ENCODE results near the gene ST3GAL3. TPM values are rescaled to one million over a fixed set of nuclear protein-coding genes. Genes with fewer than 3 reads are reported as not detected.

ST3GAL3 gene
- polyA plus RNA-seq, 1 of the 3 experiments (the other 2 are of a cell fraction) = 20.6 TPM

DNA sequence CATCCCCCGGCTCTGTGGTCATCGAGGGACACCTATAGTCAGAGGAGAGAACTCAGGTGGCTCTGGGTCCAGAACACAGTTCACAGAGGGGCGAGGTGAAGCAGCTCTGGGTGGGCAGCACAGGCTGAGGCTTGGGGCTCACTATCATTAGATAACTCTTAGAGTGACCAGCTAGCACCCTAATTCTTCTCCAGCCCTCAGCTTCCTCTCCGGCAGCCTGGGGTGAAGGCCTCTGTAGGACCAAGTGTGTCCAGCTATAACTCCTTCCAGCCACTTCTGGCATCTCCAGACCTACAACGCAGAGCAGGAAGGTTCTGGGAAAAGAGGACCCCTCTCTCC lies 227.6 kb downstream of the ST3GAL3 start:
- Histone ChIP-seq H3K79me2 (ENCODE audit: insufficient read depth) (no peaks in the 10 kb centered on the region), H3K27ac (ENCODE audit: low read depth in 2 of 2, low read length in 1 of 2) (no peak overlapping the region)
- WGBS (ENCODE audit: low lambda C conversion rate) = 45% methylated on average over 4 of the region's 5 CpGs

DNA sequence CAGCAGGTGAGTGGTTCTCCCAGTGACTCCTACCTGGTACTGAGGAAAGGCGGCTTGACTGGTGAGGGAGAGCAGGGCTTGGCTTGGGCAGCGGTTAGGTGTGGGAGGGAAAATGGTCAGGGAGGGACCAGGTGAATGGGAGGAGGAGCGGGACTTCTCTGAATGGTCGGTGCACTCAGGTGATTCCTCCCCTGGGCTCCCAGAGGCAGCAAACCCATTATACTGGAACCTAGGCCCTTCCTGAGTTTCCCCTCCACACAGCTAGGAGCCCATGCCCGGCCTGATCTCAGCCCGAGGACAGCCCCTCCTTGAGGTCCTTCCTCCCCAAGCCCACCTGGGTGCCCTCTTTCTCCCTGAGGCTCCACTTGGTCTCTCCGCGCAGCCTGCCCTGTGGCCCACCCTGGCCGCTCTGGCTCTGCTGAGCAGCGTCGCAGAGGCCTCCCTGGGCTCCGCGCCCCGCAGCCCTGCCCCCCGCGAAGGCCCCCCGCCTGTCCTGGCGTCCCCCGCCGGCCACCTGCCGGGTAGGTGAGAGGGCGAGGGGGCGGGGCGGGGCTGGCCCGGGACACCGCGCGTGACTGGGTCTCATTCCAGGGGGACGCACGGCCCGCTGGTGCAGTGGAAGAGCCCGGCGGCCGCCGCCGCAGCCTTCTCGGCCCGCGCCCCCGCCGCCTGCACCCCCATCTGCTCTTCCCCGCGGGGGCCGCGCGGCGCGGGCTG lies 228.5 kb downstream of the ST3GAL3 start:
- Histone ChIP-seq H3K4me3 (ENCODE audit: low read depth in 2 of 2, low read length in 1 of 2) (peak overlapping the region in 1 of 2 experiments; percentile 37; a peak in 2 of 4 replicates), H3K9me2 (no peaks in the 10 kb centered on the region), H3K36me3 (replicated peaks in 1 of 2; ENCODE audit: control insufficient read depth in 1 of 2, insufficient read depth in 2 of 2, low read length in 1 of 2) (no peaks in the 10 kb centered on the region), H3K4me1 (ENCODE audit: control insufficient read depth in 1 of 2, insufficient read depth in 2 of 2, low read depth in 1 of 2, low read length in 1 of 2) (peaks cover 0 to 10% of the 10 kb centered on the region in 2 experiments; a peak in 2 of 4 replicates), H2AFZ (ENCODE audit: low read depth) (no peak overlapping the region), H3K79me2 (ENCODE audit: insufficient read depth) (no peaks in the 10 kb centered on the region), H3K9me3 (no peaks in the 10 kb centered on the region), H4K20me1 (ENCODE audit: insufficient read depth) (no peaks in the 10 kb centered on the region), H3F3A (replicated peaks; ENCODE audit: insufficient read depth) (no peaks in the 10 kb centered on the region), H3K27me3 (ENCODE audit: insufficient read depth) (no peaks in the 10 kb centered on the region), H3K9ac (no peak overlapping the region), H3K27ac (ENCODE audit: low read depth in 2 of 2, low read length in 1 of 2) (no peak overlapping the region), H3K4me2 (peak overlapping the region; percentile 55; the same call in 1 of the 2 replicates)
- DNase-seq = no peak
- 79% methylated on average over 9 of the region's 48 CpGs for WGBS (ENCODE audit: low lambda C conversion rate)
- ChIA-PET CTCF (interaction anchor here (0.7 to 15.4 kb wide), 40 partner anchors 11 to 709 kb away, joined by 3 to 533 read pairs (median 8); partner anchors contain the start of genes CCDC24, DPH2, IPO13 and KDM4A), POLR2A (interaction anchor here (1.3 to 2.8 kb wide), 3 partner anchors 10 to 172 kb away, joined by 6 to 26 read pairs (median 10); no protein-coding TSS in a partner anchor)
- TF ChIP-seq GABPA (IDR thresholded peaks at IDR 0.05; ENCODE audit: low read depth) (no peak), NRF1 (IDR thresholded peaks at IDR 0.05; ENCODE audit: low read depth, low read length) (no peak), RFX5 (IDR thresholded peaks at IDR 0.05; ENCODE audit: low read length) (no peak), SIN3A (IDR thresholded peaks at IDR 0.05; ENCODE audit: borderline replicate concordance, low read depth, low read length) (no peak), GATA2 (CRISPR knock-in tag; IDR thresholded peaks at IDR 0.05) (no peak), EZH2phosphoT487 (IDR thresholded peaks at IDR 0.05; ENCODE audit: borderline replicate concordance, low read depth) (no peak), JUND (IDR thresholded peaks at IDR 0.05) (no peak), FOXM1 (IDR thresholded peaks at IDR 0.05; ENCODE audit: low read depth) (no peak), ELF1 (IDR thresholded peaks at IDR 0.05) (no peak), EP300 (IDR thresholded peaks at IDR 0.05; ENCODE audit: borderline replicate concordance in 1 of 2, low read depth in 1 of 2, low read length in 1 of 2) (no peak), YY1 (IDR thresholded peaks at IDR 0.05; ENCODE audit: low read depth) (no peak), MEF2A (IDR thresholded peaks at IDR 0.05; ENCODE audit: borderline replicate concordance, low read depth) (no peak)
- TF ChIP-seq, protein P1, sequence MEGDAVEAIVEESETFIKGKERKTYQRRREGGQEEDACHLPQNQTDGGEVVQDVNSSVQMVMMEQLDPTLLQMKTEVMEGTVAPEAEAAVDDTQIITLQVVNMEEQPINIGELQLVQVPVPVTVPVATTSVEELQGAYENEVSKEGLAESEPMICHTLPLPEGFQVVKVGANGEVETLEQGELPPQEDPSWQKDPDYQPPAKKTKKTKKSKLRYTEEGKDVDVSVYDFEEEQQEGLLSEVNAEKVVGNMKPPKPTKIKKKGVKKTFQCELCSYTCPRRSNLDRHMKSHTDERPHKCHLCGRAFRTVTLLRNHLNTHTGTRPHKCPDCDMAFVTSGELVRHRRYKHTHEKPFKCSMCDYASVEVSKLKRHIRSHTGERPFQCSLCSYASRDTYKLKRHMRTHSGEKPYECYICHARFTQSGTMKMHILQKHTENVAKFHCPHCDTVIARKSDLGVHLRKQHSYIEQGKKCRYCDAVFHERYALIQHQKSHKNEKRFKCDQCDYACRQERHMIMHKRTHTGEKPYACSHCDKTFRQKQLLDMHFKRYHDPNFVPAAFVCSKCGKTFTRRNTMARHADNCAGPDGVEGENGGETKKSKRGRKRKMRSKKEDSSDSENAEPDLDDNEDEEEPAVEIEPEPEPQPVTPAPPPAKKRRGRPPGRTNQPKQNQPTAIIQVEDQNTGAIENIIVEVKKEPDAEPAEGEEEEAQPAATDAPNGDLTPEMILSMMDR (IDR thresholded peaks at IDR 0.05) = no peak
- TF ChIP-seq, protein P2, sequence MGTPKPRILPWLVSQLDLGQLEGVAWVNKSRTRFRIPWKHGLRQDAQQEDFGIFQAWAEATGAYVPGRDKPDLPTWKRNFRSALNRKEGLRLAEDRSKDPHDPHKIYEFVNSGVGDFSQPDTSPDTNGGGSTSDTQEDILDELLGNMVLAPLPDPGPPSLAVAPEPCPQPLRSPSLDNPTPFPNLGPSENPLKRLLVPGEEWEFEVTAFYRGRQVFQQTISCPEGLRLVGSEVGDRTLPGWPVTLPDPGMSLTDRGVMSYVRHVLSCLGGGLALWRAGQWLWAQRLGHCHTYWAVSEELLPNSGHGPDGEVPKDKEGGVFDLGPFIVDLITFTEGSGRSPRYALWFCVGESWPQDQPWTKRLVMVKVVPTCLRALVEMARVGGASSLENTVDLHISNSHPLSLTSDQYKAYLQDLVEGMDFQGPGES (IDR thresholded peaks at IDR 0.05; ENCODE audit: low read depth, low read length) = no peak
- TF ChIP-seq, protein P3, sequence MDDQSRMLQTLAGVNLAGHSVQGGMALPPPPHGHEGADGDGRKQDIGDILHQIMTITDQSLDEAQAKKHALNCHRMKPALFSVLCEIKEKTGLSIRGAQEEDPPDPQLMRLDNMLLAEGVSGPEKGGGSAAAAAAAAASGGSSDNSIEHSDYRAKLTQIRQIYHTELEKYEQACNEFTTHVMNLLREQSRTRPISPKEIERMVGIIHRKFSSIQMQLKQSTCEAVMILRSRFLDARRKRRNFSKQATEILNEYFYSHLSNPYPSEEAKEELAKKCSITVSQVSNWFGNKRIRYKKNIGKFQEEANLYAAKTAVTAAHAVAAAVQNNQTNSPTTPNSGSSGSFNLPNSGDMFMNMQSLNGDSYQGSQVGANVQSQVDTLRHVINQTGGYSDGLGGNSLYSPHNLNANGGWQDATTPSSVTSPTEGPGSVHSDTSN (IDR thresholded peaks at IDR 0.05) = no peak

More for the DNA sequence above, 227.6 kb downstream of the ST3GAL3 start:
- Histone ChIP-seq H4K20me1 (ENCODE audit: insufficient read depth) (no peaks in the 10 kb centered on the region), H3K9ac (no peak overlapping the region), H3K9me2 (no peaks in the 10 kb centered on the region), H2AFZ (ENCODE audit: low read depth) (no peak overlapping the region), H3K27me3 (ENCODE audit: insufficient read depth) (no peaks in the 10 kb centered on the region), H3K4me1 (ENCODE audit: control insufficient read depth in 1 of 2, insufficient read depth in 2 of 2, low read depth in 1 of 2, low read length in 1 of 2) (peaks cover 0 to 10% of the 10 kb centered on the region in 2 experiments; a peak in 2 of 4 replicates), H3K4me2 (no peak overlapping the region), H3K4me3 (ENCODE audit: low read depth in 2 of 2, low read length in 1 of 2) (no peak overlapping the region; a peak in 1 of 4 replicates), H3K36me3 (replicated peaks in 1 of 2; ENCODE audit: control insufficient read depth in 1 of 2, insufficient read depth in 2 of 2, low read length in 1 of 2) (peaks cover 0 to 3% of the 10 kb centered on the region in 2 experiments), H3F3A (replicated peaks; ENCODE audit: insufficient read depth) (no peaks in the 10 kb centered on the region), H3K9me3 (no peaks in the 10 kb centered on the region)
- TF ChIP-seq NRF1 (IDR thresholded peaks at IDR 0.05; ENCODE audit: low read depth, low read length) (0 out of 2 replicates have a peak, but pooled peaks have one; percentile 3), EP300 (IDR thresholded peaks at IDR 0.05; ENCODE audit: borderline replicate concordance in 1 of 2, low read depth in 1 of 2, low read length in 1 of 2) (no peak)
- ChIA-PET CTCF (interaction anchor here (0.6 to 15.4 kb wide), 87 partner anchors 10 to 1472 kb away, joined by 3 to 533 read pairs (median 5); partner anchors contain the start of genes CCDC24, DPH2, IPO13 and KDM4A), POLR2A (interaction anchor here (0.6 to 2.8 kb wide), 6 partner anchors 11 to 285 kb away, joined by 3 to 26 read pairs (median 5); partner anchors contain the start of genes KDM4A and ST3GAL3)
- DNase-seq = no peak

Measured in SK-N-SH (cell line).